Mesenchymal stem cell (in vitro differentiated cells and primary cell): ENCODE results near the gene CHKA.

Experiments
- DNase-seq: peaks from one replicate; pipeline ENCODE4 v3.0.0-alpha.2; 2013
- H2AFZ ChIP-seq: one replicate; pipeline ENCODE4 v1.6.1; 2013; ENCODE audit warnings: low read depth, mild to moderate bottlenecking, control low read depth, inconsistent platforms, low read length, moderate library complexity
- H2AK5ac ChIP-seq: 2 replicates; pipeline ENCODE4 v1.6.1; 2013; ENCODE audit warnings: low read length, moderate library complexity, mild to moderate bottlenecking, inconsistent platforms; ENCODE audit not compliant: severe bottlenecking
- H2BK120ac ChIP-seq: one replicate; pipeline ENCODE4 v1.6.1; 2013; ENCODE audit warnings: low read depth, mild to moderate bottlenecking, inconsistent platforms, low read length, moderate library complexity
- H2BK12ac ChIP-seq, 2 experiments: one replicate each; pipeline ENCODE4 v1.6.1; 2013; ENCODE audit warnings: inconsistent platforms in 2 of 2, low read length in 2 of 2, mild to moderate bottlenecking in 2 of 2, moderate library complexity in 2 of 2, control low read depth in 1 of 2
- H2BK15ac ChIP-seq: one replicate; pipeline ENCODE4 v1.6.1; 2013; ENCODE audit warnings: mild to moderate bottlenecking, low read depth, inconsistent platforms; ENCODE audit not compliant: poor library complexity, severe bottlenecking
- H2BK5ac ChIP-seq: 2 replicates; pipeline ENCODE4 v1.6.1; 2013; ENCODE audit warnings: low read depth, mild to moderate bottlenecking, low read length, control low read depth, inconsistent platforms; ENCODE audit not compliant: poor library complexity, severe bottlenecking
- H3K14ac ChIP-seq, 2 experiments: one replicate each; pipeline ENCODE4 v1.6.1; 2013; ENCODE audit warnings: inconsistent platforms in 2 of 2, low read length in 2 of 2, control low read depth in 1 of 2, mild to moderate bottlenecking in 1 of 2, moderate library complexity in 1 of 2
- H3K18ac ChIP-seq, 2 experiments: one replicate each; pipeline ENCODE4 v1.6.1; 2013; ENCODE audit warnings: inconsistent platforms in 2 of 2, low read length in 2 of 2, control low read depth in 1 of 2, low read depth in 1 of 2, mild to moderate bottlenecking in 1 of 2
- H3K23ac ChIP-seq, 2 experiments: one replicate each; pipeline ENCODE4 v1.6.1; 2013; ENCODE audit warnings: inconsistent platforms in 2 of 2, low read length in 2 of 2, mild to moderate bottlenecking in 2 of 2, moderate library complexity in 2 of 2, control low read depth in 1 of 2
- H3K27ac ChIP-seq: 2 replicates; pipeline ENCODE4 v1.5.1; 2013; ENCODE audit warnings: mild to moderate bottlenecking, moderate library complexity, low read length, control low read depth, inconsistent platforms; ENCODE audit not compliant: poor library complexity, severe bottlenecking
- H3K27me3 ChIP-seq, 2 experiments: 2 replicates each; pipeline versions ENCODE4 v1.6.1 to v1.7.0; 2013; ENCODE audit warnings: low read length in 2 of 2, mild to moderate bottlenecking in 2 of 2, moderate library complexity in 2 of 2, control low read depth in 1 of 2, inconsistent platforms in 1 of 2; ENCODE audit not compliant: control insufficient read depth in 1 of 2, insufficient read depth in 1 of 2
- H3K36me3 ChIP-seq, 2 experiments: 2 replicates each; pipeline versions ENCODE4 v1.6.1 to v1.7.0; 2013; ENCODE audit warnings: low read length in 2 of 2, control low read depth in 1 of 2, inconsistent platforms in 1 of 2, low read depth in 1 of 2, mild to moderate bottlenecking in 1 of 2; ENCODE audit not compliant: insufficient read depth in 2 of 2, control insufficient read depth in 1 of 2
- H3K4ac ChIP-seq, 2 experiments: one replicate each; pipeline ENCODE4 v1.6.1; 2013; ENCODE audit warnings: inconsistent platforms in 2 of 2, low read length in 2 of 2, mild to moderate bottlenecking in 2 of 2, moderate library complexity in 2 of 2, control low read depth in 1 of 2, low read depth in 1 of 2
- H3K4me1 ChIP-seq: 2 replicates; pipeline ENCODE4 v1.6.1; 2013; ENCODE audit warnings: low read depth, low read length, control low read depth; ENCODE audit not compliant: control insufficient read depth, insufficient read depth
- H3K4me2 ChIP-seq: 2 replicates; pipeline ENCODE4 v1.6.1; 2013; ENCODE audit warnings: low read length, mild to moderate bottlenecking, inconsistent platforms; ENCODE audit not compliant: poor library complexity, severe bottlenecking
- H3K4me3 ChIP-seq, 2 experiments: 2 replicates each; pipeline versions ENCODE4 v1.5.1 to v1.7.0; 2013; ENCODE audit warnings: low read length in 2 of 2, mild to moderate bottlenecking in 2 of 2, control low read depth in 1 of 2, low read depth in 1 of 2; ENCODE audit not compliant: insufficient read depth in 1 of 2
- H3K79me1 ChIP-seq: replicated peaks from 2 replicates; pipeline ENCODE4 v1.6.1; 2013; ENCODE audit warnings: mild to moderate bottlenecking, control low read depth, low read length, inconsistent platforms; ENCODE audit not compliant: poor library complexity, severe bottlenecking
- H3K9ac ChIP-seq: 2 replicates; pipeline ENCODE4 v1.7.0; 2013; ENCODE audit warnings: mild to moderate bottlenecking, low read length, moderate library complexity
- H3K9me3 ChIP-seq: 2 replicates; pipeline ENCODE4 v1.7.0; 2013; ENCODE audit warnings: mild to moderate bottlenecking, low read length; ENCODE audit not compliant: control insufficient read depth
- H4K8ac ChIP-seq: one replicate; pipeline ENCODE4 v1.6.1; 2013; ENCODE audit warnings: inconsistent platforms, mild to moderate bottlenecking, low read length, moderate library complexity
- H4K91ac ChIP-seq: one replicate; pipeline ENCODE4 v1.6.1; 2013; ENCODE audit warnings: mild to moderate bottlenecking, low read length, inconsistent platforms
- WGBS: methylation state at CpG from one replicate; pipeline ENCODE4 v1.1.7; 2013; ENCODE audit warnings: mixed read lengths; 5-methylcytosine and 5-hydroxymethylcytosine counted together

The CHKA gene

GRCh38 chr11:68141246-68142027 lies 20.2 kb upstream of the CHKA start:
- Histone ChIP-seq H3K4me1 (peaks cover 14% of the 10 kb centered on the region), H3K27me3 (peaks cover 0 to 7% of the 10 kb centered on the region in 2 experiments), H3K4ac (no peak overlapping the region), H2AFZ (no peak overlapping the region), H3K14ac (no peak overlapping the region), H2BK12ac (no peak overlapping the region), H4K8ac (no peak overlapping the region), H3K18ac (no peak overlapping the region), H3K23ac (no peak overlapping the region), H3K9ac (no peak overlapping the region), H3K9me3 (no peaks in the 10 kb centered on the region), H3K36me3 (no peaks in the 10 kb centered on the region), H2BK120ac (no peak overlapping the region), H3K4me3 (no peak overlapping the region), H4K91ac (no peak overlapping the region), H2BK5ac (no peak overlapping the region), H2AK5ac (no peak overlapping the region), H3K4me2 (no peak overlapping the region), H3K27ac (no peak overlapping the region), H2BK15ac (no peak overlapping the region), H3K79me1 (no peaks in the 10 kb centered on the region)
- DNase-seq, result no peak
- 90% methylated on average over 8 of the region's 8 CpGs for WGBS

GRCh38 chr11:68140496-68141245 lies 19.5 kb upstream of the CHKA start:
- H2AK5ac ChIP-seq, result no peak overlapping the region
- H3K36me3 ChIP-seq, result no peaks in the 10 kb centered on the region
- H3K4me2 ChIP-seq, result no peak overlapping the region
- H3K27ac ChIP-seq, result no peak overlapping the region
- H3K14ac ChIP-seq, result no peak overlapping the region
- DNase-seq, result no peak
- no peak overlapping the region for H4K8ac ChIP-seq
- H3K18ac ChIP-seq, result no peak overlapping the region
- WGBS, result 94% methylated on average over 8 of the region's 9 CpGs
- H4K91ac ChIP-seq, result no peak overlapping the region
- H3K4me3 ChIP-seq, result no peak overlapping the region
- H3K23ac ChIP-seq, result no peak overlapping the region
- H2BK12ac ChIP-seq, result no peak overlapping the region
- no peaks in the 10 kb centered on the region for H3K79me1 ChIP-seq
- H2BK5ac ChIP-seq, result no peak overlapping the region
- no peak overlapping the region for H2BK15ac ChIP-seq
- H3K27me3 ChIP-seq, result peaks cover 0 to 4% of the 10 kb centered on the region in 2 experiments
- no peak overlapping the region for H2BK120ac ChIP-seq
- no peak overlapping the region for H3K4ac ChIP-seq
- H3K9ac ChIP-seq, result no peak overlapping the region
- H3K9me3 ChIP-seq, result no peaks in the 10 kb centered on the region
- peaks cover 10% of the 10 kb centered on the region for H3K4me1 ChIP-seq
- H2AFZ ChIP-seq, result no peak overlapping the region

- no peaks in the 10 kb centered on the region for H3K36me3 ChIP-seq
- no peak for DNase-seq
- no peaks in the 10 kb centered on the region for H3K79me1 ChIP-seq
- H2BK12ac ChIP-seq, result no peak overlapping the region
- peaks cover 0 to 3% of the 10 kb centered on the region in 2 experiments for H3K27me3 ChIP-seq
- 90% methylated on average over 4 of the region's 4 CpGs for WGBS
- no peak overlapping the region for H4K91ac ChIP-seq
- no peak overlapping the region for H2AK5ac ChIP-seq
- H3K9ac ChIP-seq, result peak overlapping the region; percentile 77
- peaks cover 7% of the 10 kb centered on the region for H3K4me1 ChIP-seq
- no peak overlapping the region for H2BK120ac ChIP-seq
- H3K27ac ChIP-seq, result no peak overlapping the region
- H3K4me2 ChIP-seq, result no peak overlapping the region
- no peak overlapping the region for H3K23ac ChIP-seq
- no peak overlapping the region for H2AFZ ChIP-seq
- peaks cover 5% of the 10 kb centered on the region for H3K9me3 ChIP-seq
- H3K4me3 ChIP-seq, result peak overlapping the region in 1 of 2 experiments; percentile 65
- H3K14ac ChIP-seq, result no peak overlapping the region
- no peak overlapping the region for H2BK5ac ChIP-seq
- no peak overlapping the region for H3K18ac ChIP-seq
- H3K4ac ChIP-seq, result no peak overlapping the region
- no peak overlapping the region for H4K8ac ChIP-seq
- no peak overlapping the region for H2BK15ac ChIP-seq
Measured at GRCh38 chr11:68138237-68138636, 17.0 kb upstream of the CHKA start.

- H2BK12ac ChIP-seq, result no peak overlapping the region
- H2BK120ac ChIP-seq, result no peak overlapping the region
- no peaks in the 10 kb centered on the region for H3K27me3 ChIP-seq
- H3K14ac ChIP-seq, result no peak overlapping the region
- H2BK15ac ChIP-seq, result no peak overlapping the region
- H3K79me1 ChIP-seq, result no peaks in the 10 kb centered on the region
- H3K36me3 ChIP-seq, result no peaks in the 10 kb centered on the region
- H3K18ac ChIP-seq, result no peak overlapping the region
- H3K4me1 ChIP-seq, result peaks cover 7% of the 10 kb centered on the region
- H4K8ac ChIP-seq, result no peak overlapping the region
- 80% methylated on average over 5 of the region's 5 CpGs for WGBS
- no peak overlapping the region for H2AK5ac ChIP-seq
- no peak overlapping the region for H3K4ac ChIP-seq
- H4K91ac ChIP-seq, result no peak overlapping the region
- H2BK5ac ChIP-seq, result no peak overlapping the region
- peak overlapping the region in 1 of 2 experiments; percentile 65 for H3K4me3 ChIP-seq
- H3K23ac ChIP-seq, result no peak overlapping the region
- H3K9ac ChIP-seq, result peak overlapping the region; percentile 77
- DNase-seq, result no peak
- H3K9me3 ChIP-seq, result peaks cover 5% of the 10 kb centered on the region
- no peak overlapping the region for H3K4me2 ChIP-seq
- H3K27ac ChIP-seq, result no peak overlapping the region
- no peak overlapping the region for H2AFZ ChIP-seq
Measured at GRCh38 chr11:68137833-68138232, 16.6 kb upstream of the CHKA start.
